HG02973 (cell line): ENCODE data around the gene CCP110.

ENCODE experiments used
- ATAC-seq: cut with Tn5 transposase; IDR thresholded peaks from one replicate; pipeline ENCODE4 v1.9.1; 2021; ENCODE audit warnings: moderate library complexity; ENCODE audit not compliant: unreplicated experiment

Gene CCP110

DNA sequence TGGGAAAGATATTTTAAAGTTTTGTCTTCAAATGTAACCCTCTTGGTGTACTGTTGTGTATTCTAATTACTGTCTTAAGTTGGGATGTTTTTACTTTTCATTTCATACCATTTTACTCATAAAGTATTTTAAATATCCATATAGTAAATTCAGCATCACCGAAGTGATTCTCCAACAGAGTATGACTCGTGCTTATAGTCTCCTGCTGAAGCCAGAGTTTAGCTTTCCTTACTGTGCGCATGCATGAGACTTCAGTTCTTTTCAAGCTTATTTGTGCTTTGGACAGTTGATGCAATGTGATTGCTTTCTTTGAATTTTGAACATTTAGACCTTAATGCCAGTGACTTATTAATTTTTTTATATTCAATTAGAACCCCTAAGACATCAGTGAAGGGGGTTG is 24.4 kb downstream of the CCP110 start:
- no peak for ATAC-seq

DNA sequence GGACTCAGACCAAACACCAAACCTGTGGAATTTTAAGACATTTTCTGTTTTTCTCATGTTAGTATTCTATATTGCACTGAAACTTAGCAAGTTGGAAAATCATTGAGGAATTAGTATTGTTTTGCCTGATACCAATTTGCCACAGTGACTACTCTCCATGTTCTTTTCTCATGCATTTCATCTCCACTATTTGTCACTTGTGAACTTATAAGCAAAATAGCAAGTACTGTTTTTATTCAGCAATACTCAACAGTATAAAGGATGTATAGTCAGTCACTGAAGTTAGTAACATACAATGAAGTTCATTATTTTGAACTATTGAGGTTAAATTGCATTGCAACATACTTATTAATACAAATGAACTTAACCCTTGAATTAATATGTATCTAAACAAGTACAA is 25.9 kb downstream of the CCP110 start:
- no peak for ATAC-seq

DNA sequence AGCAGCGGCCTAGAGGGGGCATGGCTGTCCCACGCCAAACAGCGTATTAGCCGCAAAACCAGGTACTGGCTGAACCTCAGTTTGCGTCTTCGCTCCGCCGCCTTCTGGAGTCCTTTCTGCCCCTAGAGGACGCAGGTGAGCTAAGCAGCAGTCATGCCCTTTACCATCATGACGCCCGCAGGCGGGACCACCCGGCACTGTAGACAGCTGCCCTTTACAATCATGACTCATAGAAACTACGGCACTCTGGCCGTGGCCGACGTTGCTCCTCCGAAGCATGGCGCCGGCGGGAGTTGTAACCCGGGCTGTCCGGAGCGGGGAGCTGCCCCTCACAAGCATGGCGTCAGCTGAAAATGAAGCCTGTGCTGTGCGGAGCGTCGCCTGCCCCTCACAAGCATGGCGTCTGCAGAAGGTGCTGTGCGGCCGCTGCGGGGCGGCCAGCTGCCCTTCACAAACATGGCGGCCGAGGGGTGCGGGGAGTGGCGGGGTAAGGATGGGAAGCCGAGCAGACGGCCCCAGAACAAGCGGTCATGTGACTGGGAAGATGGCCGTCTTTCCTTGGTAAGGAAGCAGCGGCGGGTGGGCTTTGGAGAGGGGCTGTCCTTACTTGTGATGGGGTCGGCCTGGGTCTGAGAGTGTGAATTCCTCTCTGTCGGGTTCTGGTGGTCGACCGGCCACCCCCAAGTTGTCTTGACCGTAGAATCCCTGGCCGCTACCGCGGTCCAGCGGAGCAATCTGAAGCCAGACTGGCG is 31.6 kb downstream of the CCP110 start, which contains the start of gene VPS35L:
Gene VPS35L, plus strand, starts transcription at position 518 of the 752 bp plus-strand sequence. Its CDS starts 27 bp downstream, at position 545.
- ATAC-seq = peak; percentile 94

DNA sequence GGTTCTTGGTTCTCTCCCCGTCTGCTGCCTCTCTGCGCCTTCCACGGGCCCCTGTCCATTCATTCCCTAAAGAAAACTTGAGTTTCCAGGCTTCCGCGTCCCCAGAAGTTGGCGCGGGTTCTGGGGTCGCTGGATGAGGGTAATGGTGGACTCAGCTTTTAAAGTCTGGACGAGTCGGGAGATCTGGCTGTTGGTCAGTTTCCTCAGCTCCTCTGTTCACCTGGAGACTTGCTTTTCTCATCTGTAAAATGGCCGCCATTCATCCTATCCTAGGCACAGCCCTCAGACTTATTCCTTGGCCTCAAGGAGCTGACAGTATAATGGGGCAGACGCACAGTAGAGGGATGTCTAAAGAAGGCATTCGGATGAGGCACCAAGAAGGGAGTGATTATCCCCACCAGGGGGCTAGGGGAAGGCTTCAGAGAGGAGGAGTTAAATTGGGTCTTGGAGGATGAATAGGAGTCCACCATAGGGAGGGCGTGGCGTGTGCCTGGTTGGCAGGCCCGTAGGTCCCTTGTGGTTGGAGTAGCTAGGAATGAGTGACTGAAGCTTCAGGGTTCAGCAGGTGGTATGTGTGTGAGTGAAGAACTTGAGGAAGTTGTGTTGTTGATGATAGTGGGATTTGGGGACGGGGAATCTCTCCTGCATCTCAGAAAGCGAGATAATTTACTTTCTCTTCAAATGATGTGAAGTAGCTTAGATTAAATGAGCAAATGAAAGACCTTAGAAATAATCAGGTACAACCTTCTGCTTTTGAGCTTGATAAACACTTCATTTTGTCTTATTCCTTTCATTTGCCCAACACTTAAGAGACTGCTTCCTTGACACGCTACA is 32.4 kb downstream of the CCP110 start:
- ATAC-seq = no peak

DNA sequence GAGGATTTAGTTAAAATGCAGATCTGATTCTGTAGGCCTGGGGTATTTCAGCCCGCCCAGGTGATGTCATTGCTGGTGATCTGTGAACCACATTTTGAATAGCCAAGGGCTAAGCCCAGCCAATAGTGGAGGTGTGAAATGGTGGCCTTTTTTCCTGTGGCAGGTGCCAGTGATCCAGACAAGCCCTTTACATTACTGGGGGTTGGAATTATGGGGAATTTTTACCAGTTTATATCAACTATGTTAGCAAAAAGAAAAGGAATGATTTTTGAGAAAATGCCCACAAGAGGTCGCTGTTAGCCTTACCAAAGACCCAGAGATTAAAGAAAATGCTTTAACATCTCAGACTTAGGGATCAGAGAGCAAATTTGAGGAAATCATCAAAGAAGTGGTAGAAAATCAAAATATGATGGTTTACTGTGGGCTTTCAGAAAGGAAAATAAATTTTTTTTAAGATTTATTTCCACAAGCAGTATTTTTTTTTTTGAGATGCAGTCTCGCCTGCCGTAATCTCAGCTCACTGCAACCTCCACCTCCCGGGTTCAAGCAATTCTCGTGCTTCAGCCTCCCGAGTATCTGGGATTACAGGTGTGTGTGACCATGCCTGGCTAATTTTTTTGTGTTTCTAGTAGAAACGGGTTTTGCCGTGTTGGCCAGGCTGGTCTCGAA is 35.6 kb downstream of the CCP110 start:
- ATAC-seq = no peak

- no peak for ATAC-seq
These were observed 36.3 kb downstream of the CCP110 start for GRCh38 chr16:19560078-19560477.

DNA sequence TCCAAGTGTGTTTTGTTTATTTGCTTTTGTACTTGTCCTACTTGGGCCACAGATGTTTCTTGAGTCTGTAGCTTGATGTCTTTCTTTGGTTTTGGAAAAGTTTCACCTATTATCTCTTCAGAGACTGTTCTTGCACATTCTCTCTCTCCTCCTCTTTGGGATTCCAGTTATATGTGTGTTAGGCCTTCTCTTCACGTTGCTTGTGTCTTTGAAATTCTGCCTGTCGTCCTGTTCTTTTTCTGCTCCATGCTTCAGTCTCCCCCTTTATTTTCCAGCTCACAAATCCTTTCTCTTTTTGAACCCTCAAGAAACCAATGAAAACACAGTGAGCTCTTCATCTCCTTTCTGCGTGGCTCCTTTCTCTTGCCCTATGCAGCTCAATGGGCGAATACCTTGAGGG is 39.6 kb downstream of the CCP110 start:
- ATAC-seq = no peak

DNA sequence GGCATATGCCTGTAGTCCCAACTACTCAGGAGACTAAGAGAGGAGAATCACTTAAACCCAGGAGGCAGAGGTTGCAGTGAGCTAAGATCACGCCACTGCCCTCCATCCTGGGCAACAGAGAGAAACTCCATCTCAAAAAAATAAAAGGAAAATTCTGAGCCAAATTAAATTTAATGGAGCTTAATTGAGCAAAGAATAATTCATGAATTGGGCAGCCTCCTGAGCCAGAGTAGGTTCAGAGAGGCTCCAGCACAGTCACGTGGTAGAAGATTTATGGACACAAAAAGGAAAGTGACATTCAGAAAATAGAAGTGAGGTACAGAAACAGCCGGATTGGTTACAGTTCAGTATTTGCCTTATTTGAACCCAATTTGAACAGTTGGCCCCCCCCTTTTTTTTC is 42.6 kb downstream of the CCP110 start:
- no peak for ATAC-seq

GRCh38 chr16:19567560-19567959 is 43.8 kb downstream of the CCP110 start:
- no peak for ATAC-seq

DNA sequence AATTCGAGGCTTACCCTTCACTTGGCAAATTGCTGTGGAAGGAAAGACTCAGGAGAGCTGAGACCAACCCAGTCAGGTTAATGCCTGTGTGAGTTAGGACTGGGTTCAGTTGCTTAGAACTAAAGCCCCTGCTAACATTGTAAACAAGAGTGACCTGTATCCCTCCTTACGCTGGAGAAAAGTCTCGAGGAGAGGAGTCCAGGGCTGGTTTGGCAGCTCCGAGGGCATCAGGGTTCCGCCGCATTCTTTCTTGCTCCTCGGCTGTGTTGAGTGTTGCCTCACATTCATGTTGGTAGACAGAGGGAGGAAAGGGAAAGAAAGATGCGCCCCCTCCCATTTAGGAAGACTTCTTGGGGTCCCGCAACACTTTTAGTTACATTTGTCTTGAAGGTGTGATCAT is 50.3 kb downstream of the CCP110 start:
- ATAC-seq = no peak

DNA sequence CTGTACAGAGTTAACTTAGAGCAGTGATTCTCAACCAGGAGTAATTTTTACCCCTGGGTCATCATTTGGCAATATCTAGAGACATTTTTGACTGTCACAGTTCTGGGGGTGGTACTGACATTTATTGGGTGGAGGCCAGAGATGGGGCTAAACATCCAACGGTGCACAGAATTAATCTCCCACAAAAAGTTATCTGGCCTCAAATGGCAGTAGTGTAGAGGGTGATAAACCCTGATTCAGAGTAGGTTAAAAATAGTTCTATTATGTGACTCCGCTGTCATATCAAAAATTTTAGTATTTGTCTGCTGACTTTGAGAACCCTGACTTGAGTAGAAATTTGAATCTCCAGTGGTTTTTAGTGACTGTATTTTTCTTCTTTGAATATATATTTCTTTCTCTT is 50.9 kb downstream of the CCP110 start:
- ATAC-seq = no peak

DNA sequence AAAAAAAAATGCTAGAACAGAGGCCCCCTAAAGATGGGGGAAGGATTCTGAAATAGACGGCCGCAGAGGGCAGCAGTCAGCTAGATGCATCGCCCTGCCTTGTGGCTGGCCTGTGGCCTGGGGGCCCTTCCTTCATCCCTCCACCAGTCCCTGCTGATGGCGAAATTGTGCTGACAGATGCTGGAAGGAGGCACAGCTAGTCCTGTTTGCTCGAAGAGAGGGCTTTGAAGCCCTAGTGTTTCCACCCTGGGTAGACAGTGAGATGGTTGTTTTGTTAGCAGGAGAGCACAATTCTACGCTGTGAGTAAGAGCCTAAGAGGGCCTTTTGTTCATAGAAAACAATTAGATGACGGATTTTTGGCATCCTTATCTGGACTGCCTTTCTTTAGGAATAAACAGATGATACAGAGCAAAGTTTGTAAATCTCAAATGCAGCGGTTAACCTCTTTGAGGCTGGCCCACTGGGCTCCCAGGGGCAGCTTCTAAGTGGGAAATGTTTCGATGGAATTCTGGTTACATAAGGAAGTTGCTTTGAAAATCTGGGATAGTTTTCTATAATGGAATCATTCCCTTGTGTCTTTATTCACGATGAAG is 54.7 kb downstream of the CCP110 start:
- no peak for ATAC-seq

DNA sequence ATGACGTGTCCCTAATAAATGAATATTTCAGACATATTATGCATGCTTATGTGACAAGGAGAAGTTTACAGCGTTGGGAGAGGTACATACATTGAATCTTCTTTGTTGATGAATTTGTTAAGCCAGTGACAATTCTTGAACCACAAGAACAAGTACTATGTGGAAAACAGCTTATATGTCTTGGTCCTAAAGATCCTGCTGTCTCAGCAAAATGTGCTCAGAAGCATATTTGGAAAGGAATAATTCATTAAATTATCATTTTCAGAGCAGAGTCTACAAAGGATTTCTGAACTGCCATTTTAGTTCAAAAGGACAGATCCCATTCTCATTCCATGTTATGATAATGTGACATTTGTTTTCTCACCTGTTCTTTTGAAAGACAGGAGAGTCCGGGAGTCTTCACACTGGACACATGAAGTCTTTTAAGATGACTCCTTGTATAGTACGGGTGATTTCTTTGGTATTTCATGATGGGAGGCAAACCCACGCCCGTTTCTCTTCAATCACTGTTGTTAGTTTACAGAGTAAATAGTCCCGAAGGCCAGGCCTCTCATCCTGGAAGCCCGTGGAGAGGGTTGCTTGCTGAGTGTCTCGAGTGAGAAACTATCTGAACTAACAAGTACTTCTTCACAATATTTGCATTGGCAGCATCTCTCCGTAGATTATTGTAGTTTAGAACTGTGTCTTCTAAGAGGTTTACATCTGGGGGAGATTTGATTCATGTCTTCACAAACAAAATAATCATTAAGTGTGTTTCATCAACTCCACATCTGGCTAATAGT is 58.5 kb downstream of the CCP110 start:
- ATAC-seq = no peak

DNA sequence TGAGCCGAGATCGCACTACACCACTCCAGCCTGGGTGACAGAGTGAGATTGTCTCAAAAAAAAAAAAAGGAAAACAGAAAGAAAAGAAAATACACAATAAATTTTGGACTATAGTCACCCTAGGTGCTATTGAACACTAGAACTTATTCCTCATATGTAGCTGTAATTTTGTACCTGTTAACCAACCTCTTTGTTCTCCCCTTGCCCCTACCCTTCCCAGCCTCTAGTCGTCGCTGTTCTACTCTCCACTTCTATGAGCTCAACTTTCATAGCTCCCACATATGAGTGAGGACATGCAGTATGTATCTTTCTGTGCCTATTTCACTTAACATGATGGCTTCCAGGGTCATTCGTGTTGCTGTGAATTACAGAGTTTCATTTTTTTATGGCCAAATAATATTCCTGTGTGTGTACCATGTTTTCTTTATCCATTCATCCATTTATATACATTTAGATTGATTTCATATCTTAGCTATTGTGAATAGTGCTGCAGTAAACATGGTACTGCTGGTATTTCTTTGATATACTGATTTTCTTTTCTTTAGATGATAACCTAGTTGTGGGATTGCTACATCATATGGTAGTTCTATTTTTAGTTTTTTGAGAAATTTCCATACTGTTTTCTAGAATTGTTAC is 60.0 kb downstream of the CCP110 start:
- no peak for ATAC-seq

- ATAC-seq = no peak
These were observed 64.9 kb downstream of the CCP110 start for GRCh38 chr16:19588661-19589060.

- no peak for ATAC-seq
These were observed 65.4 kb downstream of the CCP110 start for GRCh38 chr16:19589106-19589505.

DNA sequence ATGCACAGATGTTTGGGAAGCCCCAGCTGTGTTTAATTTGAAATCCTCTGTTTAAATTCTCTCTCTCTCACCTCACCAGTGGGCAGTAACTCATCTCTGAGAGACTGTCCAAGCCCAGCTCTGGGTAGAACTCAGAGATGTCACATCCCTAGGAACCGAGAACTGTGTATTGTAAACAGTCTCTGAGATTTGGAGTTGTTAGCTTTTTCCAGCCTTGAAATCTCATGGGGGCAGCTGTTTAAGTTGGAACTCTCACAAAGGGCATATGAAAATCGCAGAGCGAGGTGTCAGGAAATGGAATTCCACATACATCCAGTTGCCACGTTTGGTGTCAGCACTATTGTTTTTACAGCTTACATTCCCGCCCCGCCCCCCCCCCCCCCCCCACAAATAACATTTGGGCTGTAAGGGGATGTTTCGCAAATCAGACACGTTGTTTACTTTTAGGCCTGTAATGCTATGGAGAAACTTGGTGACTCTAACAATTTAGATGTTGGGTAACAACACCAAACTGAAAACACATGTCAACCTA is 66.1 kb downstream of the CCP110 start:
- ATAC-seq = no peak

GRCh38 chr16:19595043-19595767 is 71.5 kb downstream of the CCP110 start:
- no peak for ATAC-seq
